ENCODE data around the gene FNDC3B.

FNDC3B gene

DNA sequence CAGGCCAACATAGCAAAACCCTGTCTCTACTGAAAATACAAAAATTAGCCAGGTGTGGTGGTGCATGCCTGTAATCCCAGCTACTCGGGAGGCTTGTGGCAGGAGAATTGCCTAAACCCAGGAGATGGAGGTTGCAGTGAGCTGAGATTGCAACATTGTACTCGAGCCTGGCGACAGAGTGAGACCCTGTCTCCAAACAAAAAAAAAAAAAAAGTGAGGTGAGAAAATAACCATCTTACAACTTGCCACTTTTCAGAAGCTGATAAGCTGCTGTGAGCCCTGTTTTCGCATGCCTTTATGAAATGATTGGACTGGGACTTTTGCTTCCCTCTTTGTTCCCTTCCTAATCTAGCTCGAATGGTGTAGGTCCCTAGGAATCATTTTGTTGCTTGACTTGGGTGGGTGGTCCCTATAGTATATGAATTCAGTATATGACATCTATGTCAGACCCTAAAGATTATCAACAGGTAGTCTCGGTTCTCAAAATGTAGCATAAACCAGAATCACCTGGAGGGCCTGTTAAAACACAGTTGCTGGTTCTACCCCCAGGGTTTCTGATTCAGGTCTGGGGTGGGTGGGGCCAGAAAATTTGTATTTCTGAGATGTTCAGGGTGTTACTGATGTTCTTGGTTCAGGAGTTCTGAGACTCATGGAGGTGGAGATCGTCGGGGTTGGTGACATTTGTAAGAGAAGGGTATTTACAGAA lies 107.9 kb downstream of the FNDC3B start:
- H3K79me2 ChIP-seq (ENCODE audit: low read length), result no peaks in the 10 kb centered on the region
- no peak overlapping the region for H3K9ac ChIP-seq (ENCODE audit: low read length)
- H3K9me3 ChIP-seq (ENCODE audit: insufficient read depth, low read length), result no peaks in the 10 kb centered on the region
- no peak overlapping the region for H3K27ac ChIP-seq (ENCODE audit: low read length)
- H3K4me2 ChIP-seq (ENCODE audit: low read length), result no peak overlapping the region
- TF ChIP-seq EZH2phosphoT487 (IDR thresholded peaks at IDR 0.05; ENCODE audit: low read depth), result no peak
- TF ChIP-seq, protein P1, sequence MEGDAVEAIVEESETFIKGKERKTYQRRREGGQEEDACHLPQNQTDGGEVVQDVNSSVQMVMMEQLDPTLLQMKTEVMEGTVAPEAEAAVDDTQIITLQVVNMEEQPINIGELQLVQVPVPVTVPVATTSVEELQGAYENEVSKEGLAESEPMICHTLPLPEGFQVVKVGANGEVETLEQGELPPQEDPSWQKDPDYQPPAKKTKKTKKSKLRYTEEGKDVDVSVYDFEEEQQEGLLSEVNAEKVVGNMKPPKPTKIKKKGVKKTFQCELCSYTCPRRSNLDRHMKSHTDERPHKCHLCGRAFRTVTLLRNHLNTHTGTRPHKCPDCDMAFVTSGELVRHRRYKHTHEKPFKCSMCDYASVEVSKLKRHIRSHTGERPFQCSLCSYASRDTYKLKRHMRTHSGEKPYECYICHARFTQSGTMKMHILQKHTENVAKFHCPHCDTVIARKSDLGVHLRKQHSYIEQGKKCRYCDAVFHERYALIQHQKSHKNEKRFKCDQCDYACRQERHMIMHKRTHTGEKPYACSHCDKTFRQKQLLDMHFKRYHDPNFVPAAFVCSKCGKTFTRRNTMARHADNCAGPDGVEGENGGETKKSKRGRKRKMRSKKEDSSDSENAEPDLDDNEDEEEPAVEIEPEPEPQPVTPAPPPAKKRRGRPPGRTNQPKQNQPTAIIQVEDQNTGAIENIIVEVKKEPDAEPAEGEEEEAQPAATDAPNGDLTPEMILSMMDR (IDR thresholded peaks at IDR 0.05; ENCODE audit: low read depth, low read length), result no peak
- peaks cover 18% of the 10 kb centered on the region for H3K27me3 ChIP-seq (ENCODE audit: low read depth, low read length)
- H3K4me3 ChIP-seq (ENCODE audit: low read length), result no peak overlapping the region
- peaks cover 48% of the 10 kb centered on the region for H3K4me1 ChIP-seq (ENCODE audit: low read length)
- H4K20me1 ChIP-seq (ENCODE audit: insufficient read depth, low read length), result peaks cover 68% of the 10 kb centered on the region
- H2AFZ ChIP-seq (ENCODE audit: low read depth, low read length), result no peak overlapping the region
- H3K36me3 ChIP-seq (replicated peaks; ENCODE audit: low read depth, low read length), result no peaks in the 10 kb centered on the region

DNA sequence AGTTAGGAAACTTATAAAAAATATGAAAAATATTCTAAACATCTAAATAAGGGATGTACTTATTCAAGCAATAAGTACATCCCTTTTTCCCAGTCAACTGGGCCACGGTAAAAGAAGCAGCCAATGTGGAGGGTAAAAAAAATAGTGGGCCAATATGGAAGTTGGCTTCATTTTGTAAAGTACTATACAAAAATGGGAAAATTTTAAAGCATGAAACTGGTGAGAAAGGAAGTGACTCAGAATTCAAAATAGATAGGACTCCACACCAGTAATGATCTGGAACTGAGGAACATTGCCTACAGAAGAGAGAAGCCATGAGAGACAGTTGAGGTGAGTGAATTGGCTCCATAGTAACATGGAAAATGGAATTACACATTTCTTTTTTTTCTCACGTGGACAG lies 108.9 kb downstream of the FNDC3B start:
- Histone ChIP-seq H3K4me3 (ENCODE audit: low read length) (no peak overlapping the region), H3K27ac (ENCODE audit: low read length) (no peak overlapping the region), H3K79me2 (ENCODE audit: low read length) (no peaks in the 10 kb centered on the region), H3K36me3 (replicated peaks; ENCODE audit: low read depth, low read length) (no peaks in the 10 kb centered on the region), H3K9ac (ENCODE audit: low read length) (no peak overlapping the region), H4K20me1 (ENCODE audit: insufficient read depth, low read length) (peaks cover 67% of the 10 kb centered on the region), H2AFZ (ENCODE audit: low read depth, low read length) (no peak overlapping the region), H3K4me2 (ENCODE audit: low read length) (peak overlapping the region; percentile 13; the same call in 1 of the 2 replicates), H3K9me3 (ENCODE audit: insufficient read depth, low read length) (no peaks in the 10 kb centered on the region), H3K27me3 (ENCODE audit: low read depth, low read length) (peaks cover 16% of the 10 kb centered on the region), H3K4me1 (ENCODE audit: low read length) (peaks cover 45% of the 10 kb centered on the region)
- TF ChIP-seq, protein P1 (IDR thresholded peaks at IDR 0.05; ENCODE audit: low read depth, low read length), result no peak
- no peak for TF ChIP-seq EZH2phosphoT487 (IDR thresholded peaks at IDR 0.05; ENCODE audit: low read depth)

DNA sequence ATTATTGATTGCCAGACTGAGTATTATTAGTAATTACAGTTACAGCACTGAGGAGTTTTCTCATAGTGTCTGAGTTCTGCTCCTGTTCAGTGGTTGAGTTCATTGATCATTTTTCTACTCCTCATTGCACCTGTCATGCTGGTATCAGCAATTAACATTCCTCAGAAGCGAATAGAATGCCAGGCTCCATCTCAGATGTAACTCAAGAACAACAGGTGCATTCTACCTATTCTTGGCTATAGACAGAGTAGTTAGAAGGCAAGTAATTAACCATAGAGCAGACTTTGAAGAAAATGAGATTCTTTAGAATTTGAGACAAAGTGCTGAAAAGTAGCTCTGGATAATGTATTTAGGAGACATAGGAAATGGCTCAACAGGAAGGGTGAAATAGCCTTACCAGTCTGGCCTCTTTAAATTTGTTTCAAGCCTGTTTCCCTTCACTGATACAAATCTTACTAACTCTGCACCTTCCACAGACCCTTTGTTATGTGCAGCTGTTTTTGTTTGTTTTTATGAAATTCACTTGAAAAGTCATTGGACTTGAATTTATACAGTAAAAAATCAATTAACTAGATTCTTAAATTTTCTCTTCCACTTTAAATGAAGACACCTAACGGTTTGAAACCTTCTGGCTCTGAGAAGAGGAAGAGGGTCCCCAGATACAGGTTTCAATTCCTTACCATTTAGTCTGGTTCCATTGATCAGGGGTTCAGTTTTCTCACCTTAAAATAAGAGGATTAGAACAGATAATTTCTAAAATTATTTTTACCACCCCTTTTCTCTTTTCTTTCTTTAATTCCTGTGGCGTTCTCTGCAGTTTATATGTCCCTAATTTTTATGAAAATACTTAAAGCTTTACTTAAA lies 109.6 kb downstream of the FNDC3B start:
- peaks cover 16% of the 10 kb centered on the region for H3K27me3 ChIP-seq (ENCODE audit: low read depth, low read length)
- no peaks in the 10 kb centered on the region for H3K79me2 ChIP-seq (ENCODE audit: low read length)
- no peaks in the 10 kb centered on the region for H3K9me3 ChIP-seq (ENCODE audit: insufficient read depth, low read length)
- H4K20me1 ChIP-seq (ENCODE audit: insufficient read depth, low read length), result peaks cover 65% of the 10 kb centered on the region
- no peaks in the 10 kb centered on the region for H3K36me3 ChIP-seq (replicated peaks; ENCODE audit: low read depth, low read length)
- H3K9ac ChIP-seq (ENCODE audit: low read length), result no peak overlapping the region
- H3K27ac ChIP-seq (ENCODE audit: low read length), result no peak overlapping the region
- no peak for TF ChIP-seq EZH2phosphoT487 (IDR thresholded peaks at IDR 0.05; ENCODE audit: low read depth)
- TF ChIP-seq, protein P1 (IDR thresholded peaks at IDR 0.05; ENCODE audit: low read depth, low read length), result no peak
- no peak overlapping the region for H3K4me3 ChIP-seq (ENCODE audit: low read length)
- H3K4me1 ChIP-seq (ENCODE audit: low read length), result peaks cover 44% of the 10 kb centered on the region
- H2AFZ ChIP-seq (ENCODE audit: low read depth, low read length), result no peak overlapping the region
- H3K4me2 ChIP-seq (ENCODE audit: low read length), result peak overlapping the region; percentile 41

DNA sequence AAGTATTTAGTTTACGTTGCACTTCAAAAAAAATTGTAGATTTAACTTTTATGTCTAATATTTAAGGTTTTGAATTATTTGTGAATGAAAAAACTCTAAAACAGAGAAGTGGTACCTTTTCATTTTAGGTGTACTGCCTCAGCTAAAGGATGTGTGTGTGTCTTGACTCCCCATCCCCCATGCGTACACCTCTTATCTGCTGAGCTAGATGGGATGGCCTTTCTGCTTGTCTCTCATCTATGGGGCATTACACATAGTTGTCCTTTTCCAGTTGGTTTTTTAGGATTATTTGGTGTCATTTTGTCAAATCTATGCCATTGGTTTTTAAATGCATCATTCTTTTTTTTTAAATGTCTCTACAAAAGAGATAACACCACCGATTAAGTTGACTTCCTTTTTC lies 110.9 kb downstream of the FNDC3B start:
- TF ChIP-seq EZH2phosphoT487 (IDR thresholded peaks at IDR 0.05; ENCODE audit: low read depth), result no peak
- TF ChIP-seq, protein P1 (IDR thresholded peaks at IDR 0.05; ENCODE audit: low read depth, low read length), result no peak

More for the DNA sequence above, 110.9 kb downstream of the FNDC3B start:
- H3K4me3 ChIP-seq (ENCODE audit: low read length), result no peak overlapping the region
- no peak overlapping the region for H3K9ac ChIP-seq (ENCODE audit: low read length)
- no peaks in the 10 kb centered on the region for H3K79me2 ChIP-seq (ENCODE audit: low read length)
- H2AFZ ChIP-seq (ENCODE audit: low read depth, low read length), result no peak overlapping the region
- H3K27ac ChIP-seq (ENCODE audit: low read length), result no peak overlapping the region
- no peak overlapping the region for H3K4me2 ChIP-seq (ENCODE audit: low read length)
- no peaks in the 10 kb centered on the region for H3K36me3 ChIP-seq (replicated peaks; ENCODE audit: low read depth, low read length)
- peaks cover 52% of the 10 kb centered on the region for H4K20me1 ChIP-seq (ENCODE audit: insufficient read depth, low read length)
- H3K9me3 ChIP-seq (ENCODE audit: insufficient read depth, low read length), result no peaks in the 10 kb centered on the region
- H3K4me1 ChIP-seq (ENCODE audit: low read length), result peaks cover 36% of the 10 kb centered on the region
- H3K27me3 ChIP-seq (ENCODE audit: low read depth, low read length), result peaks cover 7% of the 10 kb centered on the region

Measured in OCI-LY3 (cell line).